GM23248 (cell line): Measurements from ENCODE around the gene SOX18.

Experiments used
- EZH2 ChIP-seq: fragments of 200-600 bp; sonication (generic); IDR thresholded peaks from 2 replicates; pipeline ENCODE4 v1.6.1; 2018; ENCODE audit warnings: antibody characterized with exemption, mild to moderate bottlenecking; ENCODE audit not compliant: insufficient read depth, poor library complexity, severe bottlenecking
- EZH2phosphoT487 ChIP-seq: fragments of 200-600 bp; sonication (generic); IDR thresholded peaks from 2 replicates; pipeline ENCODE4 v1.6.1; 2018; ENCODE audit warnings: antibody characterized with exemption, moderate library complexity, mild to moderate bottlenecking, low read depth; ENCODE audit not compliant: insufficient read depth

GRCh38 chr20:64067733-64068307 is 18.4 kb upstream of the SOX18 start:
- TF ChIP-seq EZH2phosphoT487 (no peak), EZH2 (no peak)
